H1 (cell line): ENCODE data around the gene WWC2. TPM values are rescaled to one million over a fixed set of nuclear protein-coding genes. Genes with fewer than 3 reads are reported as not detected.

ENCODE experiments used
- CTCF ChIA-PET: fragments of 300-600 bp; sonication (Branson Sonifier 250); formaldehyde crosslinking; loops from one replicate; lab custom pipeline; 2021; ENCODE audit not compliant: partially characterized antibody; lab: Charles Lee
- POLR2A ChIA-PET: fragments of 300-600 bp; sonication (Branson Sonifier 250); formaldehyde crosslinking; loops from one replicate; lab custom pipeline; 2021; ENCODE audit warnings: inconsistent platforms; ENCODE audit not compliant: partially characterized antibody; lab: Charles Lee
- DNase-seq, 2 experiments: peaks; one replicate each; pipeline versions ENCODE4 v3.0.0 to v3.0.0-alpha.2; 2010 to 2022; ENCODE audit warnings: low spot score in 2 of 2, low read depth in 1 of 2, mixed read lengths in 1 of 2
- FAIRE-seq: peaks from 2 replicates; lab custom pipeline; 2011; peaks lifted over from hg19 to GRCh38; lab: Jason Lieb, UNC
- H2AFZ ChIP-seq: 2 replicates; pipeline ENCODE4 v1.8.1; 2012; ENCODE audit warnings: low read length, inconsistent platforms
- H2AK5ac ChIP-seq: 2 replicates; pipeline ENCODE4 v1.6.1; 2013; ENCODE audit warnings: low read depth, low read length
- H2BK120ac ChIP-seq: replicated peaks from 2 replicates; pipeline ENCODE3; 2013; ENCODE audit warnings: low read depth, low read length, inconsistent platforms
- H2BK12ac ChIP-seq: 2 replicates; pipeline ENCODE4 v1.6.1; 2013; ENCODE audit warnings: low read depth, low read length
- H2BK15ac ChIP-seq: 2 replicates; pipeline ENCODE4 v1.6.1; 2013; ENCODE audit warnings: low read length
- H2BK20ac ChIP-seq: 2 replicates; pipeline ENCODE4 v1.6.1; 2013; ENCODE audit warnings: low read length
- H2BK5ac ChIP-seq: 2 replicates; pipeline ENCODE4 v1.6.1; 2013; ENCODE audit warnings: low read depth, low read length
- H3K14ac ChIP-seq: 2 replicates; pipeline ENCODE4 v1.6.1; 2013; ENCODE audit warnings: inconsistent platforms; ENCODE audit not compliant: insufficient read length
- H3K18ac ChIP-seq: 2 replicates; pipeline ENCODE4 v1.6.1; 2013; ENCODE audit warnings: low read length; ENCODE audit errors: extremely low read depth
- H3K23ac ChIP-seq: 2 replicates; pipeline ENCODE4 v1.6.1; 2013; ENCODE audit warnings: inconsistent platforms; ENCODE audit not compliant: insufficient read length
- H3K23me2 ChIP-seq: 2 replicates; pipeline ENCODE4 v1.6.1; 2013; ENCODE audit warnings: low read depth, low read length
- H3K27ac ChIP-seq: 2 replicates; pipeline ENCODE4 v1.6.1; 2011; ENCODE audit warnings: low read depth, low read length, inconsistent platforms
- H3K27me3 ChIP-seq, 4 experiments: replicated peaks in 1 of 4; 1 replicate in 1 of 4; 2 replicates in 3 of 4; pipeline versions ENCODE4 v1.6.1 to v1.8.1; 2011 to 2013; ENCODE audit warnings: low read length in 3 of 4, mild to moderate bottlenecking in 3 of 4, inconsistent platforms in 2 of 4, mixed read lengths in 2 of 4, moderate library complexity in 1 of 4; ENCODE audit not compliant: control insufficient read depth in 3 of 4, insufficient read depth in 3 of 4; ENCODE audit errors: extremely low read depth in 1 of 4
- H3K36me3 ChIP-seq, 4 experiments: 2 replicates each; pipeline versions ENCODE4 v1.6.1 to v1.8.1; 2011 to 2013; ENCODE audit warnings: mild to moderate bottlenecking in 4 of 4, low read length in 3 of 4, moderate library complexity in 2 of 4, control low read depth in 1 of 4, inconsistent platforms in 1 of 4; ENCODE audit not compliant: insufficient read depth in 4 of 4, control insufficient read depth in 2 of 4
- H3K4ac ChIP-seq: replicated peaks from 2 replicates; pipeline ENCODE3; 2013; ENCODE audit warnings: low read length, low read depth, mixed read lengths, inconsistent platforms; ENCODE audit not compliant: insufficient read length
- H3K4me1 ChIP-seq, 4 experiments: replicated peaks in 1 of 4; 1 replicate in 1 of 4; 2 replicates in 3 of 4; pipeline versions ENCODE4 v1.6.1 to v1.8.1; 2011 to 2013; ENCODE audit warnings: low read length in 3 of 4, inconsistent platforms in 2 of 4, mixed read lengths in 1 of 4; ENCODE audit not compliant: insufficient read depth in 4 of 4, control insufficient read depth in 3 of 4
- H3K4me2 ChIP-seq, 2 experiments: 2 replicates each; pipeline versions ENCODE4 v1.6.1 to v1.8.1; 2011 to 2013; ENCODE audit warnings: low read depth in 2 of 2, low read length in 2 of 2, control low read depth in 1 of 2, inconsistent platforms in 1 of 2, mild to moderate bottlenecking in 1 of 2; ENCODE audit not compliant: insufficient read depth in 1 of 2
- H3K4me3 ChIP-seq, 4 experiments: fragments of 200-600, 300-600 bp in 1 of 4; sonication (generic), shearing (Covaris generic), sonication (Bioruptor Twin) in 1 of 4; 2 replicates each; pipeline versions ENCODE4 v1.5.1 to v1.8.1; 2011 to 2016; ENCODE audit warnings: low read length in 4 of 4, low read depth in 3 of 4, control low read depth in 2 of 4, inconsistent platforms in 2 of 4, mild to moderate bottlenecking in 2 of 4, mixed read lengths in 1 of 4, moderate library complexity in 1 of 4; ENCODE audit not compliant: insufficient read depth in 2 of 4; ENCODE audit errors: extremely low read depth in 1 of 4
- H3K56ac ChIP-seq: replicated peaks from 2 replicates; pipeline ENCODE3; 2013; ENCODE audit warnings: low read depth, mild to moderate bottlenecking, mixed read lengths, low read length, inconsistent platforms; ENCODE audit not compliant: insufficient read length
- H3K79me1 ChIP-seq: 2 replicates; pipeline ENCODE4 v1.6.1; 2013; ENCODE audit warnings: low read depth, low read length, control low read depth
- H3K79me2 ChIP-seq, 2 experiments: 2 replicates each; pipeline versions ENCODE4 v1.6.1 to v1.8.1; 2012 to 2013; ENCODE audit warnings: low read length in 2 of 2, mild to moderate bottlenecking in 2 of 2, inconsistent platforms in 1 of 2; ENCODE audit not compliant: insufficient read depth in 2 of 2, control insufficient read depth in 1 of 2
- H3K9ac ChIP-seq, 4 experiments: replicated peaks in 1 of 4; 1 replicate in 1 of 4; 2 replicates in 3 of 4; pipeline versions ENCODE4 v1.6.1 to v1.8.1; 2011 to 2013; ENCODE audit warnings: low read depth in 3 of 4, low read length in 3 of 4, control low read depth in 2 of 4, mild to moderate bottlenecking in 2 of 4, moderate library complexity in 2 of 4, inconsistent platforms in 1 of 4; ENCODE audit errors: extremely low read depth in 1 of 4
- H3K9me3 ChIP-seq, 2 experiments: 2 replicates each; pipeline versions ENCODE4 v1.6.1 to v1.8.1; 2012 to 2013; ENCODE audit warnings: mild to moderate bottlenecking in 2 of 2, moderate library complexity in 2 of 2, control low read depth in 1 of 2, inconsistent platforms in 1 of 2, low read depth in 1 of 2, low read length in 1 of 2, mixed read lengths in 1 of 2; ENCODE audit not compliant: insufficient read depth in 2 of 2
- H4K20me1 ChIP-seq, 2 experiments: replicated peaks in 1 of 2; 2 replicates each; pipeline versions ENCODE3 to v1.8.1; 2011 to 2013; ENCODE audit warnings: inconsistent platforms in 2 of 2, low read length in 2 of 2, mild to moderate bottlenecking in 1 of 2; ENCODE audit not compliant: insufficient read depth in 2 of 2, control insufficient read depth in 1 of 2
- H4K5ac ChIP-seq: 2 replicates; pipeline ENCODE4 v1.6.1; 2013; ENCODE audit warnings: low read length, low read depth, mixed read lengths, inconsistent platforms; ENCODE audit not compliant: insufficient read length
- H4K8ac ChIP-seq: 2 replicates; pipeline ENCODE4 v1.8.0; 2013; ENCODE audit warnings: mild to moderate bottlenecking, moderate library complexity, low read length, inconsistent platforms; ENCODE audit not compliant: insufficient read depth; ENCODE audit errors: extremely low read depth
- H4K91ac ChIP-seq: replicated peaks from 2 replicates; pipeline ENCODE3; 2013; ENCODE audit warnings: low read length, mixed read lengths, inconsistent platforms; ENCODE audit not compliant: insufficient read length
- CBX5 ChIP-seq: fragments of 300-800, 300-1000 bp; sonication (generic); IDR thresholded peaks from 2 replicates; pipeline ENCODE4 v1.7.1; 2016; ENCODE audit warnings: antibody characterized with exemption, low read length, low read depth
- EZH2 ChIP-seq: fragments of 200-600 bp; sonication (generic); IDR thresholded peaks from 2 replicates; pipeline ENCODE4 v1.7.1; 2012; ENCODE audit warnings: low read depth, mild to moderate bottlenecking, moderate library complexity, low read length, inconsistent platforms; ENCODE audit not compliant: severe bottlenecking
- HDAC6 ChIP-seq: IDR thresholded peaks from one replicate; pipeline ENCODE4 v1.7.1; 2012; ENCODE audit warnings: low read depth, mild to moderate bottlenecking, inconsistent platforms, low read length, moderate library complexity
- JUN ChIP-seq: IDR thresholded peaks from 2 replicates; pipeline ENCODE4 v1.6.1; 2011; ENCODE audit warnings: low read depth, mild to moderate bottlenecking, improper control_type of control experiment, low read length
- PHF8 ChIP-seq: fragments of 200-600 bp; sonication (generic); conservative IDR thresholded peaks from 2 replicates; pipeline ENCODE4 v1.7.1; 2012; ENCODE audit warnings: low read depth, mild to moderate bottlenecking, inconsistent platforms, low read length, moderate library complexity
- POU5F1 ChIP-seq: IDR thresholded peaks from 2 replicates; pipeline ENCODE4 v1.6.1; 2011; ENCODE audit warnings: low read depth, mild to moderate bottlenecking, low read length, moderate library complexity
- RFX5 ChIP-seq: IDR thresholded peaks from 2 replicates; pipeline ENCODE4 v1.6.1; 2011; ENCODE audit warnings: low read depth, low read length, improper control_type of control experiment, borderline replicate concordance
- RXRA ChIP-seq: IDR thresholded peaks from 2 replicates; pipeline ENCODE4 v1.6.1; 2011; ENCODE audit warnings: low read depth, mild to moderate bottlenecking, low read length, moderate library complexity; ENCODE audit not compliant: insufficient read depth
- SAP30 ChIP-seq: fragments of 300-600 bp; sonication (generic); IDR thresholded peaks from 2 replicates; pipeline ENCODE4 v1.7.1; 2012; ENCODE audit warnings: low read length, moderate library complexity, mild to moderate bottlenecking, inconsistent platforms; ENCODE audit not compliant: insufficient read depth, insufficient replicate concordance
- SRF ChIP-seq: IDR thresholded peaks from 2 replicates; pipeline ENCODE4 v1.6.1; 2011; ENCODE audit warnings: mild to moderate bottlenecking, low read depth, low read length, moderate library complexity
- SUZ12 ChIP-seq: fragments of 200-600 bp; sonication (generic); IDR thresholded peaks from 2 replicates; pipeline ENCODE4 v1.6.1; 2012; ENCODE audit warnings: mild to moderate bottlenecking, inconsistent platforms, low read length, moderate library complexity, mixed read lengths
- WGBS, 2 experiments: shearing (Covaris generic) in 1 of 2; methylation state at CpG; one replicate each; pipeline versions ENCODE4 v1.1.6 to v1.1.7; 2013 to 2015; ENCODE audit warnings: low lambda C conversion rate in 2 of 2, mixed read lengths in 2 of 2, inconsistent platforms in 1 of 2, low coverage in 1 of 2, missing lambda C conversion rate in 1 of 2; ENCODE audit not compliant: insufficient replicate concordance in 2 of 2, insufficient coverage in 1 of 2, insufficient read length in 1 of 2; ENCODE audit errors: extremely low coverage in 1 of 2, missing lambda C conversion rate in 1 of 2; 5-methylcytosine and 5-hydroxymethylcytosine counted together
- polyA plus RNA-seq, 7 experiments: library from polyadenylated mRNA; depleted of rRNA in 3 of 7; stranded (reverse) in 5 of 7; unstranded in 2 of 7; fragments of >200 nt in 5 of 7; fragments of 200-250 nt in 2 of 7; gene quantifications; 1 replicate in 5 of 7; 2 replicates in 1 of 7; 4 replicates in 1 of 7; pipeline versions ENCODE4 v1.2.1 to v1.2.3, GENCODE V29; 2011 to 2013; ENCODE audit warnings: missing spikeins in 2 of 7, mixed read lengths in 2 of 7
- total RNA-seq: library from RNA; stranded (reverse); fragmentation: NEBNext Ultra II Directional; extraction: Animal tissue kit (Norgen Biotek cat#: 25700); gene quantifications from 2 replicates; pipeline ENCODE4 v1.2.1, GENCODE V29; 2021
- TF ChIP-seq, protein P1 (sequence below): IDR thresholded peaks from 2 replicates; pipeline ENCODE4 v1.6.1; 2011; ENCODE audit warnings: low read length, improper control_type of control experiment

WWC2 gene
- total and polyA plus RNA-seq, 2 of the 8 experiments (the other 6 are each of a cell fraction or from before 2014, with no cell fraction given): 17.6 to 135 TPM

GRCh38 chr4:183347146-183347545 lies 248.1 kb downstream of the WWC2 start:
- no peak for FAIRE-seq
- 90% methylated on average over 8 of the region's 8 CpGs; no CpG with 5 or more reads in 1 of the 2 experiments for WGBS, 2 experiments
- Histone ChIP-seq H2BK12ac (no peak overlapping the region), H3K4me1 (no peaks in the 10 kb centered on the region), H4K8ac (0 out of 2 replicates have a peak overlapping the region, but pooled peaks have one; percentile 18), H3K4ac (no peak overlapping the region), H2BK120ac (no peak overlapping the region), H3K36me3 (no peaks in the 10 kb centered on the region), H4K5ac (no peak overlapping the region), H3K23ac (no peak overlapping the region), H2AK5ac (no peak overlapping the region), H2BK5ac (no peak overlapping the region), H3K56ac (no peak overlapping the region), H2BK20ac (no peak overlapping the region), H3K23me2 (no peaks in the 10 kb centered on the region), H3K9ac (no peak overlapping the region), H3K14ac (no peak overlapping the region), H4K91ac (no peak overlapping the region), H3K9me3 (no peaks in the 10 kb centered on the region), H3K79me1 (no peaks in the 10 kb centered on the region), H3K79me2 (no peaks in the 10 kb centered on the region), H3K4me2 (no peak overlapping the region), H2AFZ (no peak overlapping the region), H3K27me3 (no peaks in the 10 kb centered on the region), H3K4me3 (no peak overlapping the region), H3K27ac (no peak overlapping the region), H4K20me1 (no peaks in the 10 kb centered on the region), H3K18ac (no peak overlapping the region), H2BK15ac (no peak overlapping the region)
- DNase-seq: no peak
- TF ChIP-seq RXRA (no peak), CBX5 (no peak), JUN (no peak), RFX5 (no peak), POU5F1 (no peak), SRF (no peak), SAP30 (no peak), EZH2 (no peak), PHF8 (no peak), HDAC6 (no peak), SUZ12 (no peak)
- TF ChIP-seq, protein P1, sequence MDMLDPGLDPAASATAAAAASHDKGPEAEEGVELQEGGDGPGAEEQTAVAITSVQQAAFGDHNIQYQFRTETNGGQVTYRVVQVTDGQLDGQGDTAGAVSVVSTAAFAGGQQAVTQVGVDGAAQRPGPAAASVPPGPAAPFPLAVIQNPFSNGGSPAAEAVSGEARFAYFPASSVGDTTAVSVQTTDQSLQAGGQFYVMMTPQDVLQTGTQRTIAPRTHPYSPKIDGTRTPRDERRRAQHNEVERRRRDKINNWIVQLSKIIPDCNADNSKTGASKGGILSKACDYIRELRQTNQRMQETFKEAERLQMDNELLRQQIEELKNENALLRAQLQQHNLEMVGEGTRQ: no peak
- ChIA-PET CTCF (interaction anchor here (0.8 kb wide), 1 partner anchor 23 kb away, joined by 3 read pairs; no protein-coding TSS in a partner anchor), POLR2A (no interaction called here)
